ENCODE measurements around the gene ERVH48-1.
"Not testable (repeated sequence)": the region's sequence is repeated elsewhere in the genome, so short reads cannot be mapped to it uniquely, and the experiment has no call there.

The ERVH48-1 gene

DNA sequence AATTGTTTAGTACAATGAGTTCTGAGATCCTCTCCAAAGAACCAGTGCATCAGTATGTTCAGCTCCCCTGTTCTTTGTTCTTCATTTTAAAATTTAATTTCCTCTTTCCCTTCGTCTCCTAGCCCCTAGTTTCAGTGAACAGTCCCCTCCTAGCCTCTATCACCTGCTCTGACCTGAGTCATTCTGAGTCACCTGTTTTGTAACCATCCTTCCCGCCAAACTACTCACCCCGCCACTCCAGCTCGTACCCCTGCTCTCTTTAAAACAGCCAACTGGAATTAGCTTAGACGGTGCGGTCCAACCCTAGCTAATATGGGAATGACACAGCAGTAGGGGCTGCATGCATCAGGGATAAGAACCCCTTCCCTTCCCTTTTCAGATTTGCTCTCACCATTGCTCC is 16.8 kb upstream of the ERVH48-1 start:
- Histone ChIP-seq H3K9me3 (replicated peaks in 1 of 11) (peaks cover 0 to 11% (median 0%) of the 10 kb centered on the region in 11 experiments; a peak in 3 of 22 replicates), H3K4me3 (no peak overlapping the region), H3K4me2 (peak overlapping the region in 5 of 11 experiments; percentile 23 to 53 (median 50); a peak in 5 of 22 replicates), H3K27me3 (no peaks in the 10 kb centered on the region), H4K20me1 (no peaks in the 10 kb centered on the region), H3K36me3 (no peaks in the 10 kb centered on the region), H3K4me1 (peaks cover 0 to 12% (median 8%) of the 10 kb centered on the region in 10 experiments; a peak in 11 of 20 replicates), H3K9ac (no peak overlapping the region), H3K27ac (no peak overlapping the region)
- TF ChIP-seq Cebpa-rat (IDR thresholded peaks at IDR 0.05), result no peak

GRCh38 chr21:42941696-42942085 is 16.3 kb upstream of the ERVH48-1 start:
- H3K27me3 ChIP-seq, result no peaks in the 10 kb centered on the region
- H3K27ac ChIP-seq, result no peak overlapping the region
- H3K36me3 ChIP-seq, result no peaks in the 10 kb centered on the region
- no peak for TF ChIP-seq Cebpa-rat (IDR thresholded peaks at IDR 0.05)
- peaks cover 0 to 11% (median 0%) of the 10 kb centered on the region in 11 experiments; a peak in 3 of 22 replicates for H3K9me3 ChIP-seq (replicated peaks in 1 of 11)
- H3K4me1 ChIP-seq, result peaks cover 0 to 16% (median 9%) of the 10 kb centered on the region in 10 experiments; a peak in 11 of 20 replicates
- H3K4me2 ChIP-seq, result peak overlapping the region in 7 of 11 experiments; percentile 1 to 53 (median 38); a peak in 8 of 22 replicates
- no peak overlapping the region for H3K9ac ChIP-seq
- H4K20me1 ChIP-seq, result no peaks in the 10 kb centered on the region
- H3K4me3 ChIP-seq, result no peak overlapping the region

GRCh38 chr21:42939582-42940413 is 14.4 kb upstream of the ERVH48-1 start:
- no peaks in the 10 kb centered on the region for H3K27me3 ChIP-seq
- no peak for TF ChIP-seq Cebpa-rat (IDR thresholded peaks at IDR 0.05)
- no peaks in the 10 kb centered on the region for H4K20me1 ChIP-seq
- H3K4me3 ChIP-seq, result no peak overlapping the region
- peaks cover 0 to 11% (median 0%) of the 10 kb centered on the region in 11 experiments; a peak in 3 of 22 replicates for H3K9me3 ChIP-seq (replicated peaks in 1 of 11)
- peaks cover 0 to 16% (median 9%) of the 10 kb centered on the region in 10 experiments; a peak in 11 of 20 replicates for H3K4me1 ChIP-seq
- no peak overlapping the region for H3K27ac ChIP-seq
- H3K36me3 ChIP-seq, result no peaks in the 10 kb centered on the region
- no peak overlapping the region for H3K4me2 ChIP-seq
- H3K9ac ChIP-seq, result no peak overlapping the region

- not testable (repeated sequence) for H3K9ac ChIP-seq, H4K20me1 ChIP-seq, H3K27ac ChIP-seq, H3K36me3 ChIP-seq, H3K4me3 ChIP-seq, H3K4me2 ChIP-seq, H3K27me3 ChIP-seq
- peaks cover 0 to 11% (median 0%) of the 10 kb centered on the region in 11 experiments; a peak in 3 of 22 replicates for H3K9me3 ChIP-seq (replicated peaks in 1 of 11)
- peaks cover 0 to 16% (median 9%) of the 10 kb centered on the region in 10 experiments; a peak in 11 of 20 replicates for H3K4me1 ChIP-seq
These were observed 13.2 kb upstream of the ERVH48-1 start for GRCh38 chr21:42938606-42938995.

GRCh38 chr21:42937960-42938605 is 12.7 kb upstream of the ERVH48-1 start:
- Histone ChIP-seq H3K36me3 (no peaks in the 10 kb centered on the region), H3K4me3 (no peak overlapping the region), H3K4me2 (no peak overlapping the region), H3K27me3 (no peaks in the 10 kb centered on the region), H3K27ac (no peak overlapping the region), H3K9ac (no peak overlapping the region), H3K4me1 (peaks cover 0 to 16% (median 9%) of the 10 kb centered on the region in 10 experiments; a peak in 11 of 20 replicates), H3K9me3 (replicated peaks in 1 of 11) (peaks cover 0 to 11% (median 0%) of the 10 kb centered on the region in 11 experiments; a peak in 3 of 22 replicates), H4K20me1 (no peaks in the 10 kb centered on the region)
- TF ChIP-seq Cebpa-rat (IDR thresholded peaks at IDR 0.05), result no peak

DNA sequence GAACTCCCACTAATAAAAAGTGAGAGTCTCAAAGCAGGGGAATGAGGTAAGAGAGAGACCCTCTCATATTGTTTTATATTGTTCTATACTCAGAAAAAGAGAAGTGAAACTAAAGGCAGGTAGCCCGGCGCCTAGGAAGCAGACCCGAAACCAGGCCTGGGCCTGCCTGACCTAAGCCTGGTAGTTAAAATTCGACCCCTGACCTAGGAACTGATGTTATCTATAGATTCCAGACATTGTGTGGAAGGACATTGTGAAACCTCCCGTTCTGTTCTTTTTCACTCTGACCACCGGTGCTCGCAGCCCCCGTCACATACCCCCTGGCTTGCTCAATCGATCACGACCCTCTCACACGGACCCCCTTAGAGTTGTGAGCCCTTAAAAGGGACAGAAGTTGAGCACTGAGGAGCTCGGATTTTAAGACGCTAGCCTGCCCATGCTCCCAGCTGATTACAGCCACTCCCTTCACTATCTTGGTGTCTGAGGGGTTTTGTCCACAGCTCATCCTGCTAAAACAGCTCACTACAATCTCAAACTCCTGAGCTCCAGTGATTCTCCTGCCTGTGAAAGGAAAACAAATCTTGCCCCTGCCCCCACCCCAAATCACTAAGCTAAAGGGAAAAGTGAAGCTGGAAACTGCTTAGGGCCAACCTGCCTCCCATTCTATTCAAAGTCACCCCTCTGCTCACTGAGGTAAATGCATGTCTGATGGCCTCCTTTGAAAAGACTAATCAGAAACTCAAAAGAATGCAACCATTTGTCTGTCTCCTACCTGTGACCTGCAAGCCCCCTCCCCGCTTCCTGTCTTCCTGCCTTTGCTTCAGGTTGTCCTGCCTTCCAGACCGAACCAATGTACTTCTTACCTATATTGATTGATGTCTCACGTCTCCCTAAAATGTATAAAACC is 11.9 kb upstream of the ERVH48-1 start:
- Histone ChIP-seq H3K4me2 (peak overlapping the region in 3 of 11 experiments; percentile 10 to 29 (median 21); a peak in 2 of 22 replicates), H3K4me1 (peaks cover 0 to 16% (median 8%) of the 10 kb centered on the region in 10 experiments; a peak in 11 of 20 replicates)
- H3K36me3 ChIP-seq; H3K27ac ChIP-seq; H4K20me1 ChIP-seq; H3K9me3 ChIP-seq (replicated peaks in 1 of 11); H3K27me3 ChIP-seq; H3K4me3 ChIP-seq; H3K9ac ChIP-seq: not testable (repeated sequence)

DNA sequence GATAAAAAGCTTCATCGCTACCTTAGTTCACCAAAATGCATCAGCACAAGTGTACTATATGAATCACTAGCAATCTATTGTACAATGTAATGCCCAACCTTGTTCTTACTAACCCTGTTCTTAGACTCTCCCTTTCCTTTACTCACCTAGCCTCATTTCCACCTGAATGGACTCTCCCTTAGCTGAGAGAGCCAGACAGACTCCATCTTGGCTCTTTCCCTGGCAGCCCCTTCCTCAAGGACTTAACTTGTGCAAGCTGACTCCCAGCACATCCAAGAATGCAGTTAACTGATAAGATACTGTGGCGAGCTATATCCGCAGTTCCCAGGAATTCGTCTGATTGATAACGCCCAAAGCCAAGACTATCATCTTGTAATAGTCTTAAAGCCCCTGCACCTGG is 10.9 kb upstream of the ERVH48-1 start:
- not testable (repeated sequence) for H3K4me2 ChIP-seq; H3K9me3 ChIP-seq (replicated peaks in 1 of 11); H3K27ac ChIP-seq; H3K36me3 ChIP-seq; H4K20me1 ChIP-seq; H3K27me3 ChIP-seq; H3K4me3 ChIP-seq; H3K9ac ChIP-seq
- H3K4me1 ChIP-seq, result peaks cover 0 to 13% (median 5%) of the 10 kb centered on the region in 10 experiments; a peak in 14 of 20 replicates

DNA sequence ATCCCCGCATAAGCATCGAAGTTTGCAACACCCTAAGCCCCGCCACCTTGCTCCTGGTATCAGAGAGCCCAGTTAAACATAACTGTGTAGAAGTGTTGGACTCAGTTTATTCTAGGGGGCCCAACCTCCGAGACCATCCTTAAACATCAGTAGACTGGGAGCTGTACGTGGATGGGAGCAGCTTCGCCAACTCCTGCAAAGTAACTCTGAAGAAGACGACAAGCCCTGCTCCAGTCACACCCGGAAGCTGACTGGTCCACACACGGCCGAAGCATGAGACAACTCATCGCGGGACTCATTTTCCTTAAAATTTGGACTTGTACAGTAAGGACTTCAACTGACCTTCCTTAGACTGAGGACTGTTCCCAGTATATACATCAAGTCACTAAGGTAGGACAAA is 8.5 kb upstream of the ERVH48-1 start:
- H3K27ac ChIP-seq; H3K9ac ChIP-seq; H3K4me2 ChIP-seq; H3K36me3 ChIP-seq; H3K4me3 ChIP-seq; H4K20me1 ChIP-seq; H3K27me3 ChIP-seq; H3K9me3 ChIP-seq (replicated peaks in 1 of 11): not testable (repeated sequence)
- H3K4me1 ChIP-seq, result peaks cover 0 to 17% (median 8%) of the 10 kb centered on the region in 10 experiments; a peak in 14 of 20 replicates

GRCh38 chr21:42933137-42933970 is 7.9 kb upstream of the ERVH48-1 start:
- H3K27ac ChIP-seq, H3K9ac ChIP-seq: not testable (repeated sequence)

GRCh38 chr21:42932378-42933136 is 7.1 kb upstream of the ERVH48-1 start:
- H4K20me1 ChIP-seq; H3K36me3 ChIP-seq; H3K9ac ChIP-seq; H3K9me3 ChIP-seq (replicated peaks in 1 of 11); H3K27me3 ChIP-seq; H3K4me3 ChIP-seq; H3K27ac ChIP-seq; H3K4me2 ChIP-seq: not testable (repeated sequence)
- H3K4me1 ChIP-seq, result peaks cover 0 to 16% (median 8%) of the 10 kb centered on the region in 10 experiments; a peak in 14 of 20 replicates

More at GRCh38 chr21:42933137-42933970, 7.9 kb upstream of the ERVH48-1 start:
- peaks cover 0 to 17% (median 8%) of the 10 kb centered on the region in 10 experiments; a peak in 14 of 20 replicates for H3K4me1 ChIP-seq
- not testable (repeated sequence) for H3K9me3 ChIP-seq (replicated peaks in 1 of 11); H4K20me1 ChIP-seq; H3K27me3 ChIP-seq; H3K4me2 ChIP-seq; H3K36me3 ChIP-seq; H3K4me3 ChIP-seq
